Fibroblast of lung (primary cell): ENCODE results near the gene TMEM131L.

ENCODE experiments used
- CTCF ChIP-seq, 2 donors: IDR thresholded peaks in 1 of 2; conservative IDR thresholded peaks in 1 of 2; 1 replicate in 1 of 2; 2 replicates in 1 of 2; pipeline ENCODE4 v1.5.1; 2011 to 2012; ENCODE audit warnings: low read length in 2 of 2, control low read depth in 1 of 2, inconsistent platforms in 1 of 2, low read depth in 1 of 2, mild to moderate bottlenecking in 1 of 2
- EZH2 ChIP-seq: IDR thresholded peaks from 2 replicates; pipeline ENCODE4 v1.5.1; 2012; ENCODE audit warnings: low read length, control low read depth, mild to moderate bottlenecking; ENCODE audit errors: missing control alignments

- no peak for TF ChIP-seq CTCF (conservative IDR thresholded peaks at IDR 0.05 in 1 of 2, IDR thresholded peaks at IDR 0.05 in 1 of 2; ENCODE audit: low read depth in 1 of 2, low read length in 2 of 2)
- no peak for TF ChIP-seq EZH2
Observed at GRCh38 chr4:153427363-153428071, 38.6 kb upstream of the TMEM131L start.
